ENCODE measurements around the gene AFF2. TPM values are rescaled to one million over a fixed set of nuclear protein-coding genes. Genes with fewer than 3 reads are reported as not detected.
A peak's percentile ranks its signal among the peaks of the same experiment; 100 is the strongest.

AFF2 gene
- total RNA-seq, 5 donors from 2014 or later (not counting 1 experiment from before 2014, with no cell fraction given), result 0.95 to 4.1 (median 2.3) TPM

DNA sequence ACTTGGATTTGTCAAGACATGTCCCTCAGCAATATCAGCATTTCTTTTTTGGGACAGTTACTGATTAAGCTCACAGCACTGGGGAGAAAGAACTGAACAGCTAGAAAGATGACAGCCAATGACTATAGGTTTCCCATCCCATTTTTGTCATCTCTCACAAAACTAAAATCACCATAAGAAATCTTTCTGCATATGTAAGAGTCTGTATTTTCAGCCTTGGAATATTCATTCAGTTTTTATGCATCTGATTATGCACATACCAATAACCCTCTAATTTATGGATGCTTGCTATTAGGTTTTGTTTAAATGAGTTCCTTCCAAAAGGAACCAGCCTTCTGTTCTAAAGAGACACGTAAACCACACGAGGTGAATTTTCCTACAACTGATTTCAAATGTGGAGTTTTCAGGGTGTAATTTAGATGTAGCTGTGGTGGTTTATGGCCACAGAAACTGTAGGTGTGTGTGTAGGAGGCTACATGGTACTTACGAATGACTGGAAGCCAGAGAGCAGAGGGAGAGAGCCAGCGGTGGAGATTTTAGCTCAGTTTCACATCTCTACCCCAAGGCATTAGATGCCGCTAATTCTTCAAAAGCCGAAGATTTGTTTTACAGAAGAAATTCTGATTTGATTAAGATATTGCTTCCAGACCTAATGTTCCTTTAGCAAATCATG is 55.3 kb downstream of the AFF2 start:
- no peaks in the 10 kb centered on the region for H3K9me3 ChIP-seq
- H3K27me3 ChIP-seq (replicated peaks in 1 of 2; ENCODE audit: control insufficient read depth in 2 of 2, extremely low read depth in 1 of 2, insufficient read depth in 2 of 2, low read length in 1 of 2), result no peaks in the 10 kb centered on the region
- no peaks in the 10 kb centered on the region for H3K4me1 ChIP-seq (ENCODE audit: control insufficient read depth in 1 of 2, extremely low read depth in 1 of 2, insufficient read depth in 2 of 2, low read length in 2 of 2)
- Mint-ChIP-seq H3K4me3 (no peak overlapping the region), H3K36me3 (no peaks in the 10 kb centered on the region), H3K27ac (no peak overlapping the region), H3K4me1 (peaks cover 0 to 3% (median 0%) of the 10 kb centered on the region in 3 donors), H3K9me3 (no peaks in the 10 kb centered on the region), H3K27me3 (peaks cover 0 to 11% of the 10 kb centered on the region in 2 donors)
- no peaks in the 10 kb centered on the region for H3K36me3 ChIP-seq (ENCODE audit: control insufficient read depth in 2 of 2, extremely low read depth in 1 of 2, insufficient read depth in 1 of 2, low read length in 1 of 2)
- ChIA-PET CTCF (no interaction called here), POLR2A (no interaction called here)
- no peak overlapping the region for H3K27ac ChIP-seq (ENCODE audit: low read length)
- H3K4me3 ChIP-seq (ENCODE audit: control insufficient read depth in 1 of 2, extremely low read depth in 1 of 2, low read length in 1 of 2), result no peak overlapping the region
- WGBS (ENCODE audit: insufficient coverage), result no CpG with 5 or more reads among the region's 6 CpGs
- ATAC-seq (replicated peaks in 1 of 4), result no peak
- DNase-seq, result no peak

- H3K27ac Mint-ChIP-seq, result no peak overlapping the region
Measured at GRCh38 chrX:148556498-148556897, 56.1 kb downstream of the AFF2 start.

DNA sequence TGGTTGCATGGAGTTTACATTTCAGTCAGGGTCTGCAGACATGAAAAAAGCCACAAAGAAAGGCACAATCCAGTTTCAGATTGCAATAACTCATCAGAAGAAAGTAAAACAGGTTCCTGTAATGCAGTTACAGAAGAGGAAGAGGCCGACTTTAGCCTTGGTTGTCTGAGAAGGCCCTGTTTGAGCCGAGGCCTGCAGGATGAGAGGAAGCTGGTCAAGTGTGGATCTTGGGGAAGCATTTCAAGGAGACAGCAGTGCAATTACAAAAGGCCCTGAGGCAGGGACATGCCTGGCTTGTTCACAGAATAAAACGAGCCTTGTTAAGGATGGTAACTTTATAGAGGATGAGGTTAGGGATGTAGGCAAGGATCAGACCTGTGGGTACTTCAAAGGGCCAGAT is 62.4 kb downstream of the AFF2 start:
- Mint-ChIP-seq H3K27ac (no peak overlapping the region), H3K9me3 (no peaks in the 10 kb centered on the region), H3K36me3 (no peaks in the 10 kb centered on the region), H3K4me3 (no peak overlapping the region), H3K27me3 (peaks cover 0 to 18% of the 10 kb centered on the region in 2 donors), H3K4me1 (peaks cover 0 to 10% (median 3%) of the 10 kb centered on the region in 3 donors)
- no peak overlapping the region for H3K4me3 ChIP-seq (ENCODE audit: control insufficient read depth in 1 of 2, extremely low read depth in 1 of 2, low read length in 1 of 2)
- WGBS (ENCODE audit: insufficient coverage), result 0% methylated on average over 2 of the region's 3 CpGs
- ChIA-PET CTCF (no interaction called here), POLR2A (no interaction called here)
- DNase-seq (peak in 1 of 35 experiments; percentile 0), ATAC-seq (replicated peaks in 1 of 4) (no peak)
- no peaks in the 10 kb centered on the region for H3K27me3 ChIP-seq (replicated peaks in 1 of 2; ENCODE audit: control insufficient read depth in 2 of 2, extremely low read depth in 1 of 2, insufficient read depth in 2 of 2, low read length in 1 of 2)
- H3K36me3 ChIP-seq (ENCODE audit: control insufficient read depth in 2 of 2, extremely low read depth in 1 of 2, insufficient read depth in 1 of 2, low read length in 1 of 2), result no peaks in the 10 kb centered on the region
- no peaks in the 10 kb centered on the region for H3K9me3 ChIP-seq
- no peaks in the 10 kb centered on the region for H3K4me1 ChIP-seq (ENCODE audit: control insufficient read depth in 1 of 2, extremely low read depth in 1 of 2, insufficient read depth in 2 of 2, low read length in 2 of 2)
- no peak overlapping the region for H3K27ac ChIP-seq (ENCODE audit: low read length)

More at GRCh38 chrX:148556498-148556897, 56.1 kb downstream of the AFF2 start:
- ATAC-seq (replicated peaks in 1 of 4) (no peak), DNase-seq (no peak)
- Mint-ChIP-seq H3K9me3 (no peaks in the 10 kb centered on the region), H3K27me3 (peaks cover 0 to 11% of the 10 kb centered on the region in 2 donors), H3K4me1 (peaks cover 0 to 3% (median 0%) of the 10 kb centered on the region in 3 donors), H3K4me3 (no peak overlapping the region), H3K36me3 (no peaks in the 10 kb centered on the region)
- no peaks in the 10 kb centered on the region for H3K4me1 ChIP-seq (ENCODE audit: control insufficient read depth in 1 of 2, extremely low read depth in 1 of 2, insufficient read depth in 2 of 2, low read length in 2 of 2)
- no peaks in the 10 kb centered on the region for H3K36me3 ChIP-seq (ENCODE audit: control insufficient read depth in 2 of 2, extremely low read depth in 1 of 2, insufficient read depth in 1 of 2, low read length in 1 of 2)
- no peaks in the 10 kb centered on the region for H3K27me3 ChIP-seq (replicated peaks in 1 of 2; ENCODE audit: control insufficient read depth in 2 of 2, extremely low read depth in 1 of 2, insufficient read depth in 2 of 2, low read length in 1 of 2)
- ChIA-PET POLR2A (no interaction called here), CTCF (no interaction called here)
- no peaks in the 10 kb centered on the region for H3K9me3 ChIP-seq
- H3K4me3 ChIP-seq (ENCODE audit: control insufficient read depth in 1 of 2, extremely low read depth in 1 of 2, low read length in 1 of 2), result no peak overlapping the region
- WGBS (ENCODE audit: insufficient coverage), result no CpG with 5 or more reads among the region's 1 CpG
- no peak overlapping the region for H3K27ac ChIP-seq (ENCODE audit: low read length)

GRCh38 chrX:148567229-148567628 is 66.8 kb downstream of the AFF2 start:
- Mint-ChIP-seq H3K4me1 (peaks cover 0 to 10% (median 3%) of the 10 kb centered on the region in 3 donors), H3K36me3 (no peaks in the 10 kb centered on the region), H3K9me3 (no peaks in the 10 kb centered on the region), H3K4me3 (no peak overlapping the region), H3K27ac (no peak overlapping the region), H3K27me3 (peaks cover 0 to 31% of the 10 kb centered on the region in 2 donors)
- ATAC-seq (replicated peaks in 1 of 4), result no peak
- Histone ChIP-seq H3K9me3 (no peaks in the 10 kb centered on the region), H3K4me1 (ENCODE audit: control insufficient read depth in 1 of 2, extremely low read depth in 1 of 2, insufficient read depth in 2 of 2, low read length in 2 of 2) (no peaks in the 10 kb centered on the region), H3K36me3 (ENCODE audit: control insufficient read depth in 2 of 2, extremely low read depth in 1 of 2, insufficient read depth in 1 of 2, low read length in 1 of 2) (no peaks in the 10 kb centered on the region), H3K4me3 (ENCODE audit: control insufficient read depth in 1 of 2, extremely low read depth in 1 of 2, low read length in 1 of 2) (no peak overlapping the region), H3K27ac (ENCODE audit: low read length) (no peak overlapping the region), H3K27me3 (replicated peaks in 1 of 2; ENCODE audit: control insufficient read depth in 2 of 2, extremely low read depth in 1 of 2, insufficient read depth in 2 of 2, low read length in 1 of 2) (no peaks in the 10 kb centered on the region)
- WGBS (ENCODE audit: insufficient coverage), result no CpG with 5 or more reads among the region's 3 CpGs
- ChIA-PET POLR2A (no interaction called here), CTCF (no interaction called here)
- DNase-seq, result no peak

- WGBS (ENCODE audit: insufficient coverage), result no CpG with 5 or more reads among the region's 1 CpG
- POLR2A ChIA-PET, result no interaction called here
Measured at GRCh38 chrX:148567779-148568178, 67.4 kb downstream of the AFF2 start.

GRCh38 chrX:148568763-148569162 is 68.3 kb downstream of the AFF2 start:
- Histone ChIP-seq H3K9me3 (no peaks in the 10 kb centered on the region), H3K36me3 (ENCODE audit: control insufficient read depth in 2 of 2, extremely low read depth in 1 of 2, insufficient read depth in 1 of 2, low read length in 1 of 2) (no peaks in the 10 kb centered on the region), H3K27ac (ENCODE audit: low read length) (no peak overlapping the region), H3K4me3 (ENCODE audit: control insufficient read depth in 1 of 2, extremely low read depth in 1 of 2, low read length in 1 of 2) (no peak overlapping the region), H3K4me1 (ENCODE audit: control insufficient read depth in 1 of 2, extremely low read depth in 1 of 2, insufficient read depth in 2 of 2, low read length in 2 of 2) (no peaks in the 10 kb centered on the region), H3K27me3 (replicated peaks in 1 of 2; ENCODE audit: control insufficient read depth in 2 of 2, extremely low read depth in 1 of 2, insufficient read depth in 2 of 2, low read length in 1 of 2) (no peaks in the 10 kb centered on the region)
- ChIA-PET POLR2A (interaction anchor here in 1 of 2 donors (0.5 kb wide), 1 partner anchor 117 kb away, joined by 5 read pairs; no protein-coding TSS in a partner anchor), CTCF (interaction anchor here in 1 of 2 donors (0.6 kb wide), 1 partner anchor 92 kb away, joined by 3 read pairs; no protein-coding TSS in a partner anchor)
- peaks cover 0 to 26% of the 10 kb centered on the region in 2 donors for H3K27me3 Mint-ChIP-seq
- H3K4me3 Mint-ChIP-seq, result no peak overlapping the region
- no peaks in the 10 kb centered on the region for H3K4me1 Mint-ChIP-seq
- ATAC-seq (replicated peaks in 1 of 4) (no peak), DNase-seq (no peak)
- WGBS (ENCODE audit: insufficient coverage), result no CpG with 5 or more reads among the region's 2 CpGs
- H3K36me3 Mint-ChIP-seq, result no peaks in the 10 kb centered on the region
- H3K27ac Mint-ChIP-seq, result no peak overlapping the region
- no peaks in the 10 kb centered on the region for H3K9me3 Mint-ChIP-seq

More at GRCh38 chrX:148567779-148568178, 67.4 kb downstream of the AFF2 start:
- Mint-ChIP-seq H3K9me3 (no peaks in the 10 kb centered on the region), H3K27me3 (peaks cover 0 to 31% of the 10 kb centered on the region in 2 donors), H3K27ac (no peak overlapping the region), H3K4me1 (peaks cover 0 to 6% (median under 1%) of the 10 kb centered on the region in 3 donors), H3K36me3 (no peaks in the 10 kb centered on the region), H3K4me3 (no peak overlapping the region)
- no peak overlapping the region for H3K27ac ChIP-seq (ENCODE audit: low read length)
- H3K9me3 ChIP-seq, result no peaks in the 10 kb centered on the region
- H3K36me3 ChIP-seq (ENCODE audit: control insufficient read depth in 2 of 2, extremely low read depth in 1 of 2, insufficient read depth in 1 of 2, low read length in 1 of 2), result no peaks in the 10 kb centered on the region
- H3K4me3 ChIP-seq (ENCODE audit: control insufficient read depth in 1 of 2, extremely low read depth in 1 of 2, low read length in 1 of 2), result no peak overlapping the region
- DNase-seq (no peak), ATAC-seq (replicated peaks in 1 of 4) (no peak)
- no peaks in the 10 kb centered on the region for H3K4me1 ChIP-seq (ENCODE audit: control insufficient read depth in 1 of 2, extremely low read depth in 1 of 2, insufficient read depth in 2 of 2, low read length in 2 of 2)
- CTCF ChIA-PET, result no interaction called here
- H3K27me3 ChIP-seq (replicated peaks in 1 of 2; ENCODE audit: control insufficient read depth in 2 of 2, extremely low read depth in 1 of 2, insufficient read depth in 2 of 2, low read length in 1 of 2), result no peaks in the 10 kb centered on the region

Measured in T-cell (primary cell).